Measurements from ENCODE around the gene FLII. TPM values are rescaled to one million over a fixed set of nuclear protein-coding genes. Genes with fewer than 3 reads are reported as not detected.

FLII gene
- total and polyA plus RNA-seq, 2 experiments from 2014 or later, result 175 to 373 TPM

GRCh38 chr17:18237461-18237860 is 21.1 kb downstream of the FLII start:
- H3K27me3 Mint-ChIP-seq (ENCODE audit: insufficient read depth, low read depth, poor library complexity), result peaks cover 5% of the 10 kb centered on the region
- ATAC-seq (no peak), DNase-seq (ENCODE audit: low spot score) (no peak)
- no peak overlapping the region for H3K4me2 ChIP-seq
- H3K4me3 ChIP-seq, result no peak overlapping the region
- H3K27ac Mint-ChIP-seq, result no peak overlapping the region
- H3K9me3 Mint-ChIP-seq, result no peaks in the 10 kb centered on the region
- 0 out of 2 replicates have a peak, but pooled peaks cover 3% of the 10 kb centered on the region for H3K36me3 ChIP-seq (ENCODE audit: insufficient read depth)
- peaks cover 48% of the 10 kb centered on the region for H3K36me3 Mint-ChIP-seq (ENCODE audit: low read depth)
- no peak overlapping the region for H3K4me3 Mint-ChIP-seq
- H3K9me2 ChIP-seq (ENCODE audit: insufficient read depth), result no peaks in the 10 kb centered on the region
- H3K4me1 ChIP-seq (ENCODE audit: insufficient read depth), result no peaks in the 10 kb centered on the region
- no peak overlapping the region for H2AFZ ChIP-seq
- no peak overlapping the region for H3K27ac ChIP-seq (ENCODE audit: low read depth)
- no peaks in the 10 kb centered on the region for H3F3A ChIP-seq (replicated peaks; ENCODE audit: low read depth)
- TF ChIP-seq REST (IDR thresholded peaks at IDR 0.05; ENCODE audit: unreplicated experiment) (no peak), NANOG (IDR thresholded peaks at IDR 0.05; ENCODE audit: borderline replicate concordance) (no peak), CTCF (conservative IDR thresholded peaks at IDR 0.05; ENCODE audit: low read depth in 2 of 2) (no peak), JUNB (IDR thresholded peaks at IDR 0.05; ENCODE audit: unreplicated experiment) (no peak), EZH2phosphoT487 (IDR thresholded peaks at IDR 0.05; ENCODE audit: unreplicated experiment) (no peak)
- no peaks in the 10 kb centered on the region; the same call in 1 of the 2 replicates for H4K20me1 ChIP-seq (replicated peaks; ENCODE audit: insufficient read depth)
- no peaks in the 10 kb centered on the region for H3K27me3 ChIP-seq (ENCODE audit: insufficient read depth)
- no peaks in the 10 kb centered on the region for H3K4me1 Mint-ChIP-seq
- no peaks in the 10 kb centered on the region for H3K79me2 ChIP-seq (replicated peaks; ENCODE audit: insufficient read depth)

- Mint-ChIP-seq H3K4me1 (no peaks in the 10 kb centered on the region), H3K4me3 (no peak overlapping the region), H3K27me3 (ENCODE audit: insufficient read depth, low read depth, poor library complexity) (peaks cover 5% of the 10 kb centered on the region), H3K9me3 (no peaks in the 10 kb centered on the region), H3K27ac (0 out of 2 replicates have a peak overlapping the region, but pooled peaks have one; percentile 26), H3K36me3 (ENCODE audit: low read depth) (peaks cover 39% of the 10 kb centered on the region)
- H3K4me2 ChIP-seq, result no peak overlapping the region
- no peak for DNase-seq (ENCODE audit: low spot score)
- H3F3A ChIP-seq (replicated peaks; ENCODE audit: low read depth), result no peaks in the 10 kb centered on the region
- no peak overlapping the region for H3K27ac ChIP-seq (ENCODE audit: low read depth)
- no peaks in the 10 kb centered on the region for H3K4me1 ChIP-seq (ENCODE audit: insufficient read depth)
- no peaks in the 10 kb centered on the region for H3K9me2 ChIP-seq (ENCODE audit: insufficient read depth)
- peaks cover 6% of the 10 kb centered on the region for H3K79me2 ChIP-seq (replicated peaks; ENCODE audit: insufficient read depth)
- H2AFZ ChIP-seq, result no peak overlapping the region
- no peaks in the 10 kb centered on the region; the same call in 1 of the 2 replicates for H4K20me1 ChIP-seq (replicated peaks; ENCODE audit: insufficient read depth)
- ATAC-seq, result no peak
- H3K36me3 ChIP-seq (ENCODE audit: insufficient read depth), result 0 out of 2 replicates have a peak, but pooled peaks cover 3% of the 10 kb centered on the region
- H3K4me3 ChIP-seq, result no peak overlapping the region
- H3K27me3 ChIP-seq (ENCODE audit: insufficient read depth), result no peaks in the 10 kb centered on the region
- TF ChIP-seq POLR2AphosphoS5 (IDR thresholded peaks at IDR 0.05; ENCODE audit: low read depth) (no peak), ETS1 (IDR thresholded peaks at IDR 0.05) (no peak), CREB1 (CRISPR knock-in tag; IDR thresholded peaks at IDR 0.05; ENCODE audit: low read depth) (no peak), EZH2 (IDR thresholded peaks at IDR 0.05; ENCODE audit: low read depth, unreplicated experiment) (no peak), ZNF114 (CRISPR knock-in tag; IDR thresholded peaks at IDR 0.05) (no peak), JUNB (IDR thresholded peaks at IDR 0.05; ENCODE audit: unreplicated experiment) (no peak), REST (IDR thresholded peaks at IDR 0.05; ENCODE audit: unreplicated experiment) (no peak), NANOG (IDR thresholded peaks at IDR 0.05; ENCODE audit: borderline replicate concordance) (no peak), ZNF331 (CRISPR knock-in tag; IDR thresholded peaks at IDR 0.05; ENCODE audit: low read depth) (no peak), EZH2phosphoT487 (IDR thresholded peaks at IDR 0.05; ENCODE audit: unreplicated experiment) (no peak), STAT1 (IDR thresholded peaks at IDR 0.05; ENCODE audit: unreplicated experiment) (no peak)
Observed at GRCh38 chr17:18236494-18236893, 22.0 kb downstream of the FLII start.
